Prostate gland (tissue), 2 donors: ENCODE results near the gene PEAR1. TPM values are rescaled to one million over a fixed set of nuclear protein-coding genes. Genes with fewer than 3 reads are reported as not detected.

Source experiments
- DNase-seq: peaks from one replicate; pipeline ENCODE4 v3.0.0-alpha.2; 2019; ENCODE audit warnings: low spot score
- H3K27ac ChIP-seq, 2 donors: fragments of 200-600 bp; sonication (generic); 2 replicates each; pipeline ENCODE4 v1.5.1; 2017 to 2019
- H3K27me3 ChIP-seq: fragments of 200-600 bp; sonication (generic); replicated peaks from 2 replicates; pipeline ENCODE4 v1.5.1; 2019; ENCODE audit not compliant: insufficient read depth
- H3K36me3 ChIP-seq, 2 donors: fragments of 200-600 bp; sonication (generic); 1 replicate in 1 of 2; 2 replicates in 1 of 2; pipeline versions ENCODE4 v1.5.1 to v1.8.1; 2017 to 2019
- H3K4me1 ChIP-seq: fragments of 200-600 bp; sonication (generic); replicated peaks from 2 replicates; pipeline ENCODE4 v1.5.1; 2019
- H3K4me3 ChIP-seq, 2 donors: fragments of 200-600 bp; sonication (generic); 2 replicates each; pipeline ENCODE4 v1.5.1; 2017 to 2019
- H3K9me3 ChIP-seq: fragments of 200-600 bp; sonication (generic); 2 replicates; pipeline ENCODE4 v1.5.1; 2017
- POLR2A ChIP-seq: fragments of 450-650 bp; IDR thresholded peaks from one replicate; pipeline ENCODE4 v1.6.1; 2016; ENCODE audit warnings: antibody characterized with exemption, mild to moderate bottlenecking
- POLR2AphosphoS5 ChIP-seq: sonication (generic); formaldehyde crosslinking; IDR thresholded peaks from one replicate; pipeline ENCODE4 v1.6.1; 2017; ENCODE audit warnings: antibody characterized with exemption
- WGBS: methylation state at CpG from one replicate; pipeline ENCODE4 v1.1.5; 2018; 5-methylcytosine and 5-hydroxymethylcytosine counted together
- intact Hi-C: fragments of 100-400 bp; cut with DNase I; formaldehyde crosslinking; loops from one replicate; pipeline ENCODE4 v1.14.2; 2022
- total RNA-seq, 2 donors: library from RNA; depleted of rRNA; stranded (reverse); fragments of >200 nt; gene quantifications; one replicate each; pipeline ENCODE4 v1.1.0, GENCODE V29; 2016
- TF ChIP-seq, protein P1 (sequence below), 4 experiments: fragments of 200-600 bp in 2 of 4; fragments of 450-650 bp in 2 of 4; sonication (generic) in 2 of 4; IDR thresholded peaks; 1 replicate in 3 of 4; 2 replicates in 1 of 4; pipeline ENCODE4 v1.5.1; 2016 to 2019; ENCODE audit warnings: antibody characterized with exemption in 4 of 4, mild to moderate bottlenecking in 2 of 4, moderate library complexity in 2 of 4

Gene PEAR1
- total RNA-seq, 2 donors from 2014 or later: 3.6 to 20.0 TPM

DNA sequence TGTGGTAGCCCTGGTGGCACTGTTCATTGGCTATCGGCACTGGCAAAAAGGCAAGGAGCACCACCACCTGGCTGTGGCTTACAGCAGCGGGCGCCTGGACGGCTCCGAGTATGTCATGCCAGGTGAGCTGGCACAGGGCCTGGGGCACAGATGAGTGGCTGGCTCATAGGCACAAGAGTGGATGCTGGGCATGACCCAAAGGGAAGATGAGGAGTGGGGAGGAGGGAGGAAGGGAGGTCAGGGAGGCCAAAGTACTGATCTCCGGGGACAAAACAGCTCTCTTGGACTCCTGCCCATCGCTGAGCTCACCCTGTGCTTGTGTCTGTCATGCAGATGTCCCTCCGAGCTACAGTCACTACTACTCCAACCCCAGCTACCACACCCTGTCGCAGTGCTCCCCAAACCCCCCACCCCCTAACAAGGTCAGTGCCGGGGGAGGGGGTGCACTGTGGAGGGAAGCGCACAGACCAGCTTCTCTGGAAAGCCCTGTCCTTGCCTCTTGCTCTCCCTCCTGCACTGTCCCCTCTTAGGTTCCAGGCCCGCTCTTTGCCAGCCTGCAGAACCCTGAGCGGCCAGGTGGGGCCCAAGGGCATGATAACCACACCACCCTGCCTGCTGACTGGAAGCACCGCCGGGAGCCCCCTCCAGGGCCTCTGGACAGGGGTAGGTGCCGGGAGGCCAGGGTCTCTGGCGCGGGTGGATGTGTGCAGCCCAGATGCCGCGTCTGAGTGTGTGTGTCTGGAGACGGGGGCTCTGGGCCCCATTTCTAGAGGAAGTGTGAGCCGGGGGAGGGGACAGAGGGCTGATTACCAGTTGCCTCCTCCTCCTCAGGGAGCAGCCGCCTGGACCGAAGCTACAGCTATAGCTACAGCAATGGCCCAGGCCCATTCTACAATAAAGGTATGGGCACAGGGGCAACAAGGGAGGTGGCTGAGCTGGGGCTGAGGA is 19.6 kb downstream of the PEAR1 start:
- no peaks in the 10 kb centered on the region for H3K9me3 ChIP-seq
- TF ChIP-seq POLR2A (no peak), POLR2AphosphoS5 (no peak)
- TF ChIP-seq, protein P1, sequence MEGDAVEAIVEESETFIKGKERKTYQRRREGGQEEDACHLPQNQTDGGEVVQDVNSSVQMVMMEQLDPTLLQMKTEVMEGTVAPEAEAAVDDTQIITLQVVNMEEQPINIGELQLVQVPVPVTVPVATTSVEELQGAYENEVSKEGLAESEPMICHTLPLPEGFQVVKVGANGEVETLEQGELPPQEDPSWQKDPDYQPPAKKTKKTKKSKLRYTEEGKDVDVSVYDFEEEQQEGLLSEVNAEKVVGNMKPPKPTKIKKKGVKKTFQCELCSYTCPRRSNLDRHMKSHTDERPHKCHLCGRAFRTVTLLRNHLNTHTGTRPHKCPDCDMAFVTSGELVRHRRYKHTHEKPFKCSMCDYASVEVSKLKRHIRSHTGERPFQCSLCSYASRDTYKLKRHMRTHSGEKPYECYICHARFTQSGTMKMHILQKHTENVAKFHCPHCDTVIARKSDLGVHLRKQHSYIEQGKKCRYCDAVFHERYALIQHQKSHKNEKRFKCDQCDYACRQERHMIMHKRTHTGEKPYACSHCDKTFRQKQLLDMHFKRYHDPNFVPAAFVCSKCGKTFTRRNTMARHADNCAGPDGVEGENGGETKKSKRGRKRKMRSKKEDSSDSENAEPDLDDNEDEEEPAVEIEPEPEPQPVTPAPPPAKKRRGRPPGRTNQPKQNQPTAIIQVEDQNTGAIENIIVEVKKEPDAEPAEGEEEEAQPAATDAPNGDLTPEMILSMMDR (IDR thresholded peaks at IDR 0.05): no peak
- H3K27me3 ChIP-seq: no peaks in the 10 kb centered on the region
- DNase-seq: no peak
- 73% methylated on average over 23 of the region's 24 CpGs for WGBS
- intact Hi-C loops: no loop called here
- H3K27ac ChIP-seq: no peak overlapping the region
- no peak overlapping the region for H3K4me3 ChIP-seq
- no peaks in the 10 kb centered on the region for H3K4me1 ChIP-seq
- H3K36me3 ChIP-seq: no peaks in the 10 kb centered on the region

DNA sequence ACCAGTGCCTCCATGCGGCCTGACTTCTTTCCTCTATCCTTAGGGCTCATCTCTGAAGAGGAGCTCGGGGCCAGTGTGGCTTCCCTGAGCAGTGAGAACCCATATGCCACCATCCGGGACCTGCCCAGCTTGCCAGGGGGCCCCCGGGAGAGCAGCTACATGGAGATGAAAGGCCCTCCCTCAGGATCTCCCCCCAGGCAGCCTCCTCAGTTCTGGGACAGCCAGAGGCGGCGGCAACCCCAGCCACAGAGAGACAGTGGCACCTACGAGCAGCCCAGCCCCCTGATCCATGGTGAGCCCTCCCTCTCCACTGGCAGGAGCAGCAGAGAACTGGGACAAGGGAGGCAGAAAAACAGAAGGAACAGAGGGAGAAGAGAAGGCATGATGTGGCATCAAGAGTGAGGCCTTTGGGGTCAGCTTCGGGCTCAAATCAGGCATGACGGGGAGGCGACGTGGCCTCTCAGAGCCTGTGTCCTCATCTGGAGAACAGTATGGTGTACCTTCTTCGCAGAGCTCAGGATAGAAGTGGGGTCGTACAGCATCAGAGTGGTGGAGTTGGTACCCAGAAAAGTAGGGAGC is 20.4 kb downstream of the PEAR1 start:
- no peaks in the 10 kb centered on the region for H3K9me3 ChIP-seq
- H3K27ac ChIP-seq: no peak overlapping the region
- no peak for DNase-seq
- no peak overlapping the region for H3K4me3 ChIP-seq
- no peaks in the 10 kb centered on the region for H3K27me3 ChIP-seq
- no peaks in the 10 kb centered on the region for H3K36me3 ChIP-seq
- TF ChIP-seq POLR2AphosphoS5: no peak
- TF ChIP-seq, protein P1 (IDR thresholded peaks at IDR 0.05): no peak
- no peak for TF ChIP-seq POLR2A
- 91% methylated on average over 13 of the region's 13 CpGs for WGBS
- H3K4me1 ChIP-seq: no peaks in the 10 kb centered on the region
- intact Hi-C loops: no loop called here

- TF ChIP-seq, protein P1 (IDR thresholded peaks at IDR 0.05): no peak
- TF ChIP-seq POLR2AphosphoS5 (no peak), POLR2A (no peak)
- Histone ChIP-seq H3K27ac (no peak overlapping the region), H3K27me3 (no peaks in the 10 kb centered on the region), H3K36me3 (no peaks in the 10 kb centered on the region), H3K4me1 (no peaks in the 10 kb centered on the region), H3K4me3 (no peak overlapping the region), H3K9me3 (no peaks in the 10 kb centered on the region)
- WGBS: 86% methylated on average over 9 of the region's 9 CpGs
- DNase-seq: no peak
- intact Hi-C loops: no loop called here
Measured at GRCh38 chr1:156914440-156914856, 20.9 kb downstream of the PEAR1 start.

DNA sequence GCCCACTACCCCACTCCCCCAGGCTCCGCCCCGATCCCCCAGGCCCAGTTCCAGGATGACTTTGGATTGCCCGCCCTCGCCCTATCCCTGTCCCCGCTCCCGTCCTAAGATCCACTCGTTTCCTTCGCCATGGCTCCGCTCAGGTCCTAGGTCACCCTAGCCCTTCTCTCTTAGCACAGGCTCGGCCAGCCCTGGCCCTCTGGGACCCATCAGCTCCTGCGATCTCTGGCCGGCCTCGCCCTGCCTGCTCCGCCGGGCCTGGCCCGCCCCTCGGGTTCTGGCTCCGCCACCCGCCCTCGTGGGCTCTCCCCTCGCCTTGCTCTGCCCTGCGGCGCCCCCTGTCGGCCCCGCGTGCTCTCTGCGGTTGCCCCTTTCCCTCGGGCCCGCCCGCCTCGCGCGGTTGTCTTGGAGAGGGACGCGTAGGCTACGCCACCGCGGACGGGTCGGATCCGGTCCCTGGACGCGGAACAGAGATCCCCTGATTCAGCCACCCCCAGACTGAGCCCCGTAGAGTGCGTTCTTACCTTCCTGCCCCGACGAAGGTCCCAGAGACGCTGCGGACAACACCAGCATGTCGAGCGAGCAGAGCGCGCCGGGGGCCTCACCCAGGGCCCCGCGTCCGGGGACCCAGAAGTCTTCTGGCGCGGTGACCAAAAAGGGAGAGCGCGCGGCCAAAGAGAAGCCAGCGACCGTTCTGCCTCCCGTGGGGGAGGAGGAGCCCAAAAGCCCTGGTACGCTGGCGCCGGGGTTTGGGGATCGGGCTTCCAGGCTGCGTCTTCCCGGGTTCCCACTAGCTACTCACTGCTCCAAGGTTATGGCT is 26.9 kb downstream of the PEAR1 start, which contains the start of gene LRRC71:
TSS of gene LRRC71 (plus strand) at position 400 of the 820 bp plus-strand sequence. CDS start at position 572, 172 bp downstream.
- WGBS: 6% methylated on average over 70 of the region's 71 CpGs
- H3K36me3 ChIP-seq: no peaks in the 10 kb centered on the region
- peak; percentile 50 for DNase-seq
- H3K27ac ChIP-seq: no peak within 1 kb of the TSS
- H3K27me3 ChIP-seq: no peaks in the 10 kb centered on the region
- H3K9me3 ChIP-seq: no peaks in the 10 kb centered on the region
- H3K4me1 ChIP-seq: no peaks in the 10 kb centered on the region
- H3K4me3 ChIP-seq: no peak within 1 kb of the TSS
- TF ChIP-seq, protein P1 (IDR thresholded peaks at IDR 0.05): peak in 3 of 4 experiments; percentile 74 to 85 (median 81)
- TF ChIP-seq POLR2AphosphoS5: no peak
- intact Hi-C loops: no loop called here
